Raji (cell line): ENCODE measurements around the gene ZDHHC14.

ENCODE experiments used
- POLR2A ChIP-seq: IDR thresholded peaks from 2 replicates; pipeline ENCODE4 v1.6.1; 2011; ENCODE audit warnings: low read depth, low read length, control low read depth; ENCODE audit not compliant: insufficient read depth

The ZDHHC14 gene

DNA sequence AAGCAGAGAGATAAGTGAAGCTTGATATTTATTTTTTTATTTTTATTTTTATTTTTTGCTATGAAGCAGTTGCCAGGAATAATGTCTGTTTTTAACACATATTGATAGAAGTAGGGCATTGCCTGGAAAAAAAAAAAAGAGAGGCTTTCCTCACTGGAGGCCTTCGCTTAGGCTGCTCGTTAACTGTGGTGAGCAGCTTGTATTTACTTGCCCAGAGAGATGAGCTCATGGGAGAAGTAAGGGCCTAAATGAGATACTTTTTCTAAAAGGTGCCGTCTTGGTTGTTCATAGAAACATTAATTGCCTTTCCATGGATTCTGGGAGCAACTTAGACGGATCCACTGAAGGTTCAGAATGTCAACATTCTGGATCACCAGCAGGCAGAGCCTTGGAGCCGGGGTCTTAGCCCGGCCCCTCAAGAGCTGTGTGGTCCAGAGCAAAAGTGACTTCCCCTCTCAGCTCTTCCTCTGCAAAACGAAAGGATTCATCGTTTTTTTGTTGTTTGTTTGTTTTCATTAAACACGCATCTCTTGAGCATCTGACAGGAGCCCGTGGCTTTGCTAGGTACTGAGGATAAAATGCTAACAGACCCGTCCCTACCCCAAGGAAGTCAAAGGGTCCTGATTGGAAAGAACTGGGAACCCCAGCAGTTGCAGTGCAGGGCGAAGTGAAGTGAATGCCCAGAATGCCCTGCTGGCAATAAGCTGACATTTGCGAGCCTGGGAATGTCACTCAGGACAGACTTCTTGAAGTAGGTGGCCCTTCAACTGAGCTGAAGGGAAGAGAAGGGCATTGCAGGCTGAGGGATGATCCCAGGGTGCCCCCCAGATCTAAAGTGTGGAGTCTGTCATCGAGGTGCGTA is 138.5 kb downstream of the ZDHHC14 start:
- TF ChIP-seq POLR2A = no peak

DNA sequence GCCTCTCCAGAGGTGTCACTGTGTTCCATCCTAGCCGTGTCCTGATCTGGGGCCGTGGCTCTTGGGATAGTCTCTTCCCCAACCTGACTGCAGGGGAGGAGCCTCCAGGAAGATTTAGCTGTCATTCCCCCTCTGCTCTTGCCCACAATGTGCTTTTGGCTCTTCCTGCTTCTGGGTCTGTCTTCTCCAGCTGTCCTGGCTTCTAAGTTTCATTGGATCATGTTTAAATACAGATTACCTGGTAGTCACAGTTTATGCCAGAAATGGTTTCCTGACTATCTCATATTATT is 139.1 kb downstream of the ZDHHC14 start:
- TF ChIP-seq POLR2A = no peak

DNA sequence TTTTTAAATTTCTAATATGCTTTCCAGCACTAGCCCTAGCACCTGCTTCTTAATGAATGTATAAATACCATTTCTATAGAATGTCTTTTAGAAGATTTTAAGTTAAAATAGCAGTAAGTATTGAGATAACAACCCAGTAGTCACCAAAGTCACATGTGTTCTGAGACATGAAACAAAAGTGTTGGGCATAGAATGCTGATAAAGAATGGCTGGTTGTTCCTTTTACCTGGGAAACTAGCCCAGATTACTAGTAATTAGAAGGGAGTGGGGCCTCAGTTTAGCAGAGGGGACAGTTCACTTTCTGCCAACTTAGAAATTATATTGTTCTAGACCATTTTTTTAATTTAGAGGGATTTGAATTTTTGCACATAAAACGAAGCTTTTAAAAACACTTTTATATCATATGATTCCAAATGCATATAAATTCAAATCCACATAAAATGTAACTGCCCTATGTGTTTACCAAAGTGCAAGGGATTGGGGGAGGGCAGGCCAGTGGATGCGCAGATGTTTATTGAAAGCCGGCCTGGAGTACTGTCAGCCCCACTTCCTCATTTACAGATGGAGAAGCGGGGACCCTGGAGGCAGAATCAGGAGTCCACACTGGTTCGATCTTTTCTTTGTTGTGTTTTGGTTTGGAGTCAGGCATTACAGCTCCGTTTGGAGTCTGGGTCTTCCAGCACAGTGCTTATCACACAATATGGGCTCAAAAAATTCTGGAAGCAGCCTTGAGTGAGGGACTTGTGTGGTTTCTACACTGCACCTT is 139.8 kb downstream of the ZDHHC14 start:
- TF ChIP-seq POLR2A = no peak

DNA sequence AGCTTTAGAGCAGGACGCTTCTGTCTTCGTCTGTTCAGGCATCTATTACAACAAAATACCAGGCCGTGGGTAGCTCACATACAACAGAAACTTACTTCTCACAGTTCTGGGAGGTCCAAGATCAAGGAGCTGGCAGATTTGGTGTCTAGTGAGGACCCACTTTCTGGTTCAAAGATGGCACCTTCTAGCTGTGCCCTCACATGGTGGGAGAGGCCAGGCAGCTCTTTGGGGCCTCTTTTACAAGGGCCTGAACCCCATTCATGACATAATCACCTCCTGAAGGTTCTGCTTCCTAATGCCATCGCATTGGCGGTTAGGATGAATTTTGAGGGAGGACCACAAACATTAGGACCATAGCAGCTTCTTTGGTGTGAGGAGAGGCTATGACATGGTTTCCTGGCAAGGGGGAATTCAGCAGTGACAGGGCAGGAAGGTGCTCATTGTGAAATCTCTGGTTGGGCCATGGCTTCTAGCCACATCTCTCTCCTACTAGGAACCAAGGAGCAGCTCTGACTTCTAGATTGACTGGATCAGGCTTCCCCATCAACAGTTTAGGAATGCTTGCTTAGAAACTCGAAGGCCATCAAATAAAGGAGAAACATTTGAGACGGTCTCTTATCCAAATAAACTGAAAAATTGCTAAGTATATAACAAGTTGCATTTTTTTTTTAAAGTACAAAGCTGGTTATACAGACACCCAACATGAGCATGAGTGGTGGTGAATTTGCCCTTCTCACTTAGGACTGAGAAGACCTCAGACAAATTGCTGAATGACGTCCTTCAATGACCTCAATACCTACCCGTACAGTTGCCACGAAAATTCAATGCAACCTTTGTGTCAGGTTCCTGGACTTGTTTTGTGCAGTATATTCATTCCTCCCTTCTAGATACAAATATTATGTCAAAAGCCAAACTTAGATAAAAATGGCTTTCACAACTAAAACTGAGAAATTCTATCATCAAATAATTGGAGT is 140.7 kb downstream of the ZDHHC14 start:
- no peak for TF ChIP-seq POLR2A

DNA sequence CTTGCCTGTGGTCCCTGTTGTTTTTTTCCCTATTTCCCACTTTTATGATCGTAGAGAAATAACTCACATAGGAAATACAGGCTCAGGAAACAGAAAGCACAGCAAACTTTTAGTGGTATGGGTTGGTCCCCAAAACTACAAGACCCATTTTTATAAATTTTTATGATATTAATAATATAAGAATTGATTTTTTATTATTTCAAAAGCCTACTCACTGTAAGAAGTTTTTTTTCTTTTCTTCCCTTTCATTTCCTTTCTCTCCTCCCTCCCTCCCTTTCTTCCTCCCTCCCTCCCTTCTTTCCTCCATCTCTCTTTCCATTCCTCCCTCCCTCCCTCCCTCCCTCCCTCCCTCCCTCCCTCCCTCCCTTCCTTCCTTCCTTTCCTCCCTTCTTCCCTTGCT is 141.5 kb downstream of the ZDHHC14 start:
- no peak for TF ChIP-seq POLR2A

DNA sequence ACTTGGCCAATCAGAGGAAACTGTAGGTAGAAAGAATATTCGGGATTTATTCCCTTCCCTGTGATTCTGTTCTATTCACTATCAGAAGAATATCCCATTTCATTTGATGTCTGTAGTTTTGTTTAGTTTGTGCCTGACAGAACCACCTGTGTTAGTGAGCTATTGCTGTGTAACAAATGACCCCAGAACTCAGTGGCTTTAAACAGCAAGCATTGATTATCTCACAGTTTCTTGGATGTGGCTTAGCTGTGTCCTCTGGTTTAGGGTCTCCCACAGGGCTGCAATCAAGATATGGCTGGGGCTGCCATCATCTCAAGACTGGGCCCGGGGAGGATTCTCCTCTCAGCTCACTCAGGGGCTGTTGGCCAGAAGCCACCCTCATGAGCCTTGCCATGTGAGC is 143.7 kb downstream of the ZDHHC14 start:
- no peak for TF ChIP-seq POLR2A

DNA sequence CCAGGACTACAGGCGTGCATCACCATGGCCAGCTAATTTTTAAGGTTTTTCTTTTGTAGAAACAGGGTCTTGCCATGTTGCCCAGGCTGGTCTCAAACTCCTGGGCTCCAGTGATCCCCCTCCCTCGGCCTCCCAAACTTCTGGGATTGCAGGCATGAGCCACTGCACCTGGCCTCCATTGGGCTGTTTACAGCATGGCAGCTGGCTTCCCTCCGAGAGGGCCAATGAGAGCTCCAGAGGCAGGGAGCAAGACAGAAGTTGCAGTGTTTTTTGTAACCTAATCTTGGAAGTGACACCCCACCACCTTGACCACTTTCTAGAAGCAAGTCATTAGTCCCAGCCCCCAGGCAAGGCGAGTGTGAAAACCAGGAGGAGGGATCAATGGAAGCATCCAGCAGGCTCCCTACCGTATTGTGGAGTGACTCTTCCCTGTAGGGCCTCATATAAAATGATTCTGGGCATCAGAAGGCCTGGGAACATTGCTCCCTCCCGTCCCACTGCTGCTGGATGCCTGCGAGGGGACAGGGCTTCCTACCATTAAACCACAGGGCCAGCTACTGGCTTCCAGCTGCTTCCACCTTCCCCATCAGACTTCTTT is 144.4 kb downstream of the ZDHHC14 start:
- no peak for TF ChIP-seq POLR2A

DNA sequence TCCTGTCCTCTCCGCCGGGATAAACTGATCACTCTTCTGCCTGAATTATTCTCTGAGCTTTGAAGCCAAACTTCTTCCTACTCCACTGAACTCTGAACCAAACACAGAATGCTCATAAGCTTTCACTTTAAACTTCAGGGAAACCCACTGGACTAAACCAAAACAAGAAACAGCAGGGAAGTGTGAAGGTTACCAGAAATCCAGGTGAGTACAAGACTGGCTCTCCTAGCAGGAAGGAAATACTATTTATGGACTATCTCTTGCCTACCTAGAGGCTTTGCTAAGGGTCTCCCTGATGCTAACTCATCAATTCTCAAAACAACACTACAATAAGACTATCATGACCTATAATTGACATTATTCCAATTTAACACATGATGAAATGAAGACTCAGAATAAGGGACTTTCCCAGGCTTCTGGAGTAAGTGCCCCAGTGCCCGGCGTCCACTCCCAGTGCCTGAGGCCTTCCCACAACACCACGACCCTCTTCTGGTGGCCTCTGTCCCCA is 145.0 kb downstream of the ZDHHC14 start:
- TF ChIP-seq POLR2A = no peak

DNA sequence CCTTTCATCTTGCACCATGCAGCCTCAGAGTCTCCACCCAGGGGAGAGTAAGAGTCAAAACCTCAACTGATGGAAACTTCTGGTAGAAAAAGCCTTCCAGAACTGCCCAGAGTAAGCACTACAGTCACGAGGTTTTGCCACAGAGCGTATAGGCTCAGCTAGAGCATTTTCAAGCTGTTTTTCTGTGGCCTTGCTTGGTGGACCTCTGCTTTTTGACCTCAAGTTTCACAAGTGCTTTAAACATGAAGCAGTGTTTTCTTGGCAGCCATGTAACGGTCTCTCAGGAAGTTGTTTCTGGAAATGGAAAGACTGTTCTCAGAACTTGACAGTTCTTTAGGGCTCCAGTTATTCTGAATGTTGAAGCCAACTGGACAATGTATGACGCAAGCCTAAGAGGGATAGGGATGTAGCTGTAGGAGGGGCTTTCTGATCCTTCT is 146.5 kb downstream of the ZDHHC14 start:
- no peak for TF ChIP-seq POLR2A

DNA sequence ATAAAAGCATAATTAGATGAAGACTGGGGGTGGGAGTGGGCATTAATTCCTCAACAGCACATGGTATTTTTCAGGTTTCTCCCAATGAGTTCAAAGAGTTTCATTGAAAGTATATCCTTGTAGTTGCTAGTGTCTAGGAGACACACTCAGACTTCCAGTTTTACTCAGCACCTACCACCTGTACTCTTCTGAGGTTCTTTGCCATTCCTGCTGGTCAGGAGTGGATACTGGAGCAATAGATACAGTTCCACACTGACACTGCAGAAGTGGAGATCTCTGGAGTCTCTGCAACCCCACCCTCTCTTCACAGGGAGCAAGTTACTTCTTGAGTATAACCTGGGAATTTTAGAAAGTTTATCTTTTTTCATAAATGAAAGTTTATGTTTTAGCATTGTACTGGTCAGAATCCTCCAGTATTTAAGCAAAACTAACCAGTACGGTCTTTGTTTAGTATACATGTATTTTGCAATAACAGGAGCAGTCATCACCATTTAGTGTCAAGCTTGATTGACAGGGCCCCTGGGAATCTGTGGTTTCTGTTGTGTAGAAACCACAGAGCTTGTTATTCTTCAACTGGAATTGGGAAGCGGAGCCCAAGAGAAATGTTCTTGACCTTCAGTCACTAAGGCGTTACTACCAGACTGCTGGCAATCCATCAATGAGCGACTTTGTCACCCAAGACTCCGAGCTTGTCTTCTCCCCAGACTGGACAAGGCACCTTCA is 148.1 kb downstream of the ZDHHC14 start:
- no peak for TF ChIP-seq POLR2A

DNA sequence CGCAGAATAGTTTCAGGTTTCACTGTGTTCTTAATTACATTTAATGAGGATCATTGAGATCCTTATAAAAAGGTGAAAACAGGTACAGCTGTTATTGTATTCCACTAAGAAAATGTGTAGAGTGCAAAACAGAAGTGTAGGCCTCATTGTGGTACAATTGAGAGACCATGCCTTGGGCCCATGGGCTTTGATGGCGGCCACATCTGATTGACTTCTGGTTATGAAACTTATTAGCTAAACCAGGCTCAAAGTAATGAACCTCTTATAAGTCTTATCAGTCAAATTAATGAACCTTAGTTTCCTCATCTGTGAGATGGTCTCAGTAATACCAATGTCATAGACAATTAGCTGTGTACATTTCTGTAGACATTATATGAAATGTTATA is 148.7 kb downstream of the ZDHHC14 start:
- no peak for TF ChIP-seq POLR2A

DNA sequence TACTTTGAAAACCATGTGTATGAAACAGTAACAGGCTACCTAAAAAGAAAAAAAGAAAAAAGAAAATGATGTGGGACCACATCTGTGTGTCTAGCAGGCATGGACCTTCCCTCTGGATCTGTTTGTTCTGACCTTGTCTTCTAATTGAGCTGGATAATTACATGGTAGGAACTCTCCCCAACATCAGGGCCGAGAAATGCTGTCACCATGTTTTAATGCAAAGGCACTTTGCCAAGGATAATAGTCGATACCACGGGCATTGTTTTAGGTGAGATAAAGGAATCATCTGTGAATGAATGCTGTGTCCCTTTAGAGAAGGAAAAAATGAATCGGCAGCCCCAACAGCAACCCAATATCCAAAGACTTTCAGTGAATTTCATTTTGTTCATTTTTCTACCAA is 149.1 kb downstream of the ZDHHC14 start:
- no peak for TF ChIP-seq POLR2A

DNA sequence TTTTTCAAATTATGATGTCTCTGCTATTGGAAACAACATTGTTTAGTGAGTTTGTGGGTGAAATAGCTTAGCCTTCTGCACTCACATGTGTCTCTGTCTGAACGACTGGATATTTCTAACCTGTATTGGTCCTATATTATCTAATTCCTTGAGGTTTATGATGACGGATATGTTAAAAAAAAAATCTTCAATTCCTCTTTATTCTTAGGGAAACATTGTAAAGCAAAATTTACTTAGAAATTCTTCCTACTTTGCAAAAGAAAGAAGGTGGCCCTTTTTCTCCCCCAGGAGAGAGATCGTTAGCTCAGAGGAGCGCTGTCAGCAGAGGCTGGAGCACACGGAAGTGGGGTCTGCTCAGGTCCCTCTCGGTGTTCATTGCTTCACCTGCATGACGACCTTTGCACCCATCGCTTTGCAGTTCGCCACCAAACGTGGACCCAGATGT is 149.8 kb downstream of the ZDHHC14 start:
- no peak for TF ChIP-seq POLR2A

DNA sequence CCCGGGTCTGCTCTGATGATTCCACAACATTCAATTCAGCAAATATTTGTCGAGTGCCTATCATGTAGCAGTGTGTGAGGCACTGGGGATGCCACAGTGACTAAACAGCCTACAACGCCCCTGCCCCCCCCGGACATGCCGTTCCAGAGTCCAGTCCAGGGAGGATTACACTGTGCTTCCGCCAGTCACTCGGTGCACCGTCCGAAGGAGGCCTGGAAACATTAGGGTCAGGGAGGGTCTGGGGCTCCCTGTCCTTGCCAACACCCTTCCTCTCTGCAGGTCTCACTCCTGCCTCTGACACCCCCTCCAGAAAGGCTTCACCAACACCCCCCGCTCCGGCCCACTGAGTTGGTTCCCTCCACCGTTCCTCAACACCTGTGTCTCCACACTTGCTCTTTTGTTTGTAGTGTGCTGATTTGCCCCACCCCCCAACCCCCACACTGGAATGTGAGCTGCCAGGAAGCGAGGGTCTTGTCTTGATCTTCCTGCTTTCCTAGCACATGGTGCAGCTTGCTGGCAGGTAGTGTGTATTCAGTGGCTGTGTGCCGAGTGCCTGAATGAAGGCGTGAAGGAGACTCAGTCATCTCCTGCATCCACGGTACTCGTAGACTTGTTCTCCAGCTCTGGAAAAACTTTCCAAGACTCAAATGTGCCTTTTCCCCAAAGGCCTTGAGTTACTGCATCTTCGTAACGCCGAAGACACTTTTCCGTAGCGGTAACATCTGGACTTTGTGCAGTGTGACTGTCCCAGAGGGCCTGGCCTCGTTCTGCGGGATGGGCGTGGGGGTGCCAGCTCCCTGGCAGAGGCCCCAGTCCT is 150.4 kb downstream of the ZDHHC14 start:
- no peak for TF ChIP-seq POLR2A

DNA sequence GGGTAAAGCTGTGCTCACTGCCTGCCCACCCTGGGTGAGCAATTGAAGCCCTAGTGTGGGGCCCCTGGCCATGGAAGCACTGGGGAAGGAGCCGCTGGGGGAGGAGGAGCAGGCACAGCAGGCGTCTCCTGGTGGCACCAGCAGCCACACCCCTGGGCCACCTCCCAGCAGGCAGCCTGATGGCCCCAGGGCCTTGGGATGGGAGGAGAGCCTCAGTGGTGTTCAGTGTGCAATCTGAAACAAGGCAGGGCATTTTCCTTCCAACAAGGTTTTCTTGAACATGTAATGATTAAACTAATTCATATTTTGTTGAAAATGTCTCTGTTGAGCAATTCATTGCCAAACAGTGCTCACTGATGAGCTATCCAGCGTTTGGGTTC is 151.0 kb downstream of the ZDHHC14 start:
- no peak for TF ChIP-seq POLR2A
